HG03039 (cell line): ENCODE results near the gene SLC39A1.
A peak's percentile ranks its signal among the peaks of the same experiment; 100 is the strongest.
"Not testable (repeated sequence)": the region's sequence is repeated elsewhere in the genome, so short reads cannot be mapped to it uniquely, and the experiment has no call there.

Experiments
- ATAC-seq: cut with Tn5 transposase; IDR thresholded peaks from one replicate; pipeline ENCODE4 v1.9.1; 2021; ENCODE audit warnings: mild to moderate bottlenecking, moderate library complexity; ENCODE audit not compliant: unreplicated experiment

SLC39A1 gene, protein sequence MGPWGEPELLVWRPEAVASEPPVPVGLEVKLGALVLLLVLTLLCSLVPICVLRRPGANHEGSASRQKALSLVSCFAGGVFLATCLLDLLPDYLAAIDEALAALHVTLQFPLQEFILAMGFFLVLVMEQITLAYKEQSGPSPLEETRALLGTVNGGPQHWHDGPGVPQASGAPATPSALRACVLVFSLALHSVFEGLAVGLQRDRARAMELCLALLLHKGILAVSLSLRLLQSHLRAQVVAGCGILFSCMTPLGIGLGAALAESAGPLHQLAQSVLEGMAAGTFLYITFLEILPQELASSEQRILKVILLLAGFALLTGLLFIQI

DNA sequence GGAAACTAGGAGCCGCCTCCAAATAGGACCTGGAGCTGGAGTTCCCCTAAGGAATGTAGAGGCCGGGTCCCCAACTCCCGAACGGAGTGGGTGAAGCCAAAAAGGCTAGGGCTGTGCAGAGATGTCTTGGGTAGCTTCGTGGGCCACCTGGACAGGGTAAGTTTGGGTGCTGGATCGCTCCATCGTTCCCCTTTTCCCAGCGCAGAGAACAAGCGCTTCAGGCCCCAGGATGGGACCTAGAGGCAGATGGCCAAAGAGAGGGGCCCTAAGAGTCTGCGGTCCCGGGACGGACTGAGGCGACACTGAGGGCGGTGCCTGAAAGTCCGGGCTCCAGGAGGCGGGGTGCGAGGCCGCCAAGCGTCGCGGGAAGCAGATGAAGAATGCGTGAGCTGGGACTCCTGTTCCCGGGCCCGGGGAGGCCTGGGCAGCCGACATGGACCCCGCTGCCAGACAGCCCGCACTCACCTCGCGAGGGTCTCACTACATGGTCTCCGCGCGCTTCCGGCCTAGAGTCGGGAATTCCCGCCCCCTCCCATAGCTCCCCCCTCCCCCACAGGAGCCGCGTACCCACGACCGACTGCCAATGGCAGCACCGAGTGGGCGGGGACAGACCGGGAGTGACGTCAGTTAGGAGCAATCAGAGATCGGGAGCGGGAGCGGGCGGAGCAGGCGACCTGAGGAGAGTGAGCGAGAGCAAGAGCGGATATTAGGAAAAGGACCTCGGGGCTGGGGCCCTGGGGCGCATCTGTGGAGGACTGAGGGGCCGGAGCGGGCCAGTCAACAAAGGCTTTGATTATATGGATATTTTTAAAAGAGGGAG, at the start of gene SLC39A1:
Gene SLC39A1, minus strand, starts transcription at position 508 of the 820 bp plus-strand sequence. CDS start 822 bp downstream, outside the sequence.
- ATAC-seq, result no peak

DNA sequence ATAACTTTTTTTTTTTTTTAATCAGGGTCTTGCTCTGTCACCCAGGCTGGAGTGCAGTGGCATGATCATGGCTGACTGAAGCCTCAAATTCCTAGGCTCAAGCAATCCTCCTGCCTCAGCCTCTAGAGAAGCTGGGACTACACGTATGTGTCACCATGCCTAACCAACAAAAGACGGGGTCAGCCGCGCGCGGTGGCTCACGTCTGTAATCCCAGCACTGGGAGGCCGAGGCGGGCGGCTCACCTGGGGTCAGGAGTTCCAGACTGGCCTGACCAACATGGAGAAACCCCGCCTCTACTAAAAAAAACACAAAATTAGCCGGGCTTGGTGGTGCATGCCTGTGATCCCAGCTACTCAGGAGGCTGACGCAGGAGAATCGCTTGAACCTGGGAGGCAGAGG, 49.2 kb upstream of the SLC39A1 start:
- ATAC-seq, result not testable (repeated sequence)

DNA sequence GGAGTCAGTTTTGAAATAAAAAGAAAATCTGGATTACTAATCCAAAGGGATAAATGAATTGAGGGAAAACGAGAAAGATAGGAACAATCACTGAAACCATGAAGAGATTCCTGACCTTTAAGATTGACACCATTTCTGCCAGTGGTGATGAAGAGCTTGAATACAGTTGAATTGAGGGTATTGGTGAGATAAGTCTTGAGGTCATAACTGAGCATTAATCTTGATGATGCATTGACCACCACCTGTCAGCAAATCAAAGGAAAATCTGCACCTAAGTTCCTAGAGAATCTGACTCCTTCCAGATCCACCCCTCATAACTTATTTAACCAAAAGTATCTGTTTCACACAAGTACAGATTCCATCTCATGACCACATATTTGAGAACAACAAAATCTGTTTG, 48.8 kb upstream of the SLC39A1 start:
- ATAC-seq, result no peak

DNA sequence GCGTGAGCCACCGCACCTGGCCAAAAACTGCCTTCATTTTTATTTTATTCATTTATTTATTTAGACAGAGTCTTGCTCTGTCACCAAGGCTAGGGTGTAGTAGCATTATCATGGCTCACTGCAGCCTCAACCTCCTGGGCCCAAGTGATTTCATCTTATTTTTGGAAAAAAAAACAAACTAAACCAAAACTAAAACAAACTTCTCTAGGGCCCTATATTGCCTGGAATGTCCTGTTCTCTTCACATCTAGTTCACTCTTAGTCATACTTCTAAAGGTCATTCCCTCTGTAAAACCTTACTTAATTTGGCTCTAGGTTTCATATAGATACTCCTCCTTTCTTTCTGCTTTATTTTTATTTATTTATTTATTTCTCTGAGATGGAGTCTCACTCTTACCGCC, 42.8 kb upstream of the SLC39A1 start:
- no peak for ATAC-seq

DNA sequence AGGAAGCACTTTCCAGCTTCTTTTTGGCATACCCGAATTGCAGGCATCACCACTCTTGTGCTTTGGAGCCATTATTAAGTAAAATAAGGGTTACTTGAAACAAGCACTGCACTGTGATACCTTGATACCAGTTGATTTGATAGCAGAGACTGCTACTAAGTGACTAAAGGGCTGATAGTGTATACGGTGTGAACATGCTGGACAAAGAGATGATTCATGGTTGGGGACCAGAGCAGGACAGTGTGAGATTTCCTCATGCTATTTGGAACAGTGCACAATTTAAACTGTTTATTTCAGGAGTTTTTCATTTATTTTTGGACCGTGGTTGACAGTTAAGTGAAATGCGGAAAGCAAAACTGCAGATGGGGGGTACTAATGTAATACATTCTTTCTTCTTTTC, 37.1 kb upstream of the SLC39A1 start:
- no peak for ATAC-seq

DNA sequence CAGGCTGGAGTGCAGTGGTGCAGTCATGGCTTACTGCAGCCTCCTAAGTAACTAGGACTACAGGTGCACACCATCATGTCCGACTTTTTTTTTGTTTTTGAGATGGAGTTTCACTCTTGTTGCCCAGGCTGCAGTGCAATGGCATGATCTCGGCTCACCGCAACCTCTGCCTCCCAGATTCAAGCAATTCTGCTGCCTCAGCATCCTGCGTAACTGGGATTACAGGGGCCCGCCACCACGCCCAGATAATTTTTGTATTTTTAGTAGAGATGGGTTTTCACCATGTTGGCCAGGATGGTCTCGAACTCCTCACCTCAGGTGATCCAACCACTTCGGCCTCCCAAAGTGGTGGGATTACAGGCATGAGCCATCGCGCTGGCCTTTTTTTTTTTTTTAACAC, 33.5 kb upstream of the SLC39A1 start:
- ATAC-seq, result not testable (repeated sequence)

DNA sequence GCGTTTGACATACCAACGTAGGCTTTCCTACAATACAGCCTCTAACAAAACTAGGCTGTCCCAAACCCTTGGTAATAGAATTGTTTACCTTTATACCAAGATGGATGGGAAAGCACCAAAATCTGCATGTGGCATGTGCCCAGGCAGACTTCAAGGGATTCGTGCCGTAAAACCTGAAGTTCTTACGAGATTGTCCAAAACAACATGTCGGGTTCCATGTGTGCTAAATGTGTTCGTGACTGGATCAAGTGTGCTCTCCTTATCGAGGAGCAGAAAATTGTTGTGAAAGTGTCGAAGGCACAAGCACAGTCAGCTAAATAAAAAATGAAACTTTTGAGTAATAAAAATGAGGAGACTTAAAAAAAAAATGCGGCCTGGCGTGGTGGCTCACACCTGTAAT, 32.3 kb upstream of the SLC39A1 start:
- no peak for ATAC-seq

DNA sequence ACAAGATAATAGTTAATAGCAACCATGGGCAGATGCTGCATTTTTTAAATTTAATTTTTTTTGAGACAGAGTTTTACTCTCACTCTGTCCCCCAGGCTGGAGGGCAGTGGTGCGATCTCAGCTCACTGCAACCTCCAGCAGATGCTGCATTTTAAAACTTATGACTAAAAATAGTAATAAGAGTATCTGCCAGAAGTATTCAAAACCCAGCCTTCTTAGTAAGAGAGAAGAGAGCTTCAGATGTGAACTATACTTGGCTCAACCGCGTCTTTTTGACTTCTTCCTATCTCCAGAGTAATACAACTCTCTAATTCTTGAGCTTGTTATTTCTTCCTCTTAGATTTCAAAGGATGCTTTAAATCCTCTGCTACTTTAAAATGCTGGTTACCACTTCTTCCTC, 31.9 kb upstream of the SLC39A1 start:
- no peak for ATAC-seq

DNA sequence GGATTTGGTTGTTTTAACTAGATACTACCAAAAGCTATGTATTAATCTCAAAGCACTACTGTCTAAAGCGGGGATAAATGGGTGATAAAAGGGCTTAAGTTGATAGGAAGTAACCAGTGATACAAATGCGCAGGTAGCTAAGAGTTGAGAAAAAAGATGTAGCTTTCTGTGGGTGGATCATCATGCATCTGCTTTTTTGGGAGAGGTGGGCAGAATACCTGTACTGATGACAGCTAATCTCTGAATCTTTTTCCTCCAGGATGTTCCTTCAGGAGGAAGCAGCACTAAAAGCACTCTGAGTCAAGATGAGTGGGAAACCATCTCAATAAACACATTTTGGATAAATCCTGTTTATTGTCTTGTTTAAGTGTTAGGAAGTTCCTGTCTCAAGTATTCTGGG, 28.5 kb upstream of the SLC39A1 start:
- no peak for ATAC-seq

DNA sequence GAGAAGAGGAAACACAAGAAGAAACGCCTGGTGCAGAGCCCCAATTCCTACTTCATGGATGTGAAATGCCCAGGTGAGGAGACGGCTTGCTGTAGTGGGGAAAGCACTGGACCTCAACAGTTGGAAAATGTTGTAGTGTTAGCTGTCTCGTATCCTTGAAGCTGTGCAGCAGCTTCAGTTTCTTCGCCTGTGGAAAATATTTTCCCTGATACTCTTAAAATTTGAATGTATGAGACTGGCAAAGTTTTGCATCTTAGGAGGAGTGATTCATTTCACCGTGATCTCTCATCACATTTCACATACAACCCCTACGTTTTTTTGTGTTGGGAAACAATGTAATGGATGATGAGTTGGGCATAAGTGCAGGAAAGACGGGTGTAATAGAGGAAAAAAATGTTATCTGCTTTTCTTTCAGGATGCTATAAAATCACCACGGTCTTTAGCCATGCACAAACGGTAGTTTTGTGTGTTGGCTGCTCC, 27.9 kb upstream of the SLC39A1 start:
- no peak for ATAC-seq

DNA sequence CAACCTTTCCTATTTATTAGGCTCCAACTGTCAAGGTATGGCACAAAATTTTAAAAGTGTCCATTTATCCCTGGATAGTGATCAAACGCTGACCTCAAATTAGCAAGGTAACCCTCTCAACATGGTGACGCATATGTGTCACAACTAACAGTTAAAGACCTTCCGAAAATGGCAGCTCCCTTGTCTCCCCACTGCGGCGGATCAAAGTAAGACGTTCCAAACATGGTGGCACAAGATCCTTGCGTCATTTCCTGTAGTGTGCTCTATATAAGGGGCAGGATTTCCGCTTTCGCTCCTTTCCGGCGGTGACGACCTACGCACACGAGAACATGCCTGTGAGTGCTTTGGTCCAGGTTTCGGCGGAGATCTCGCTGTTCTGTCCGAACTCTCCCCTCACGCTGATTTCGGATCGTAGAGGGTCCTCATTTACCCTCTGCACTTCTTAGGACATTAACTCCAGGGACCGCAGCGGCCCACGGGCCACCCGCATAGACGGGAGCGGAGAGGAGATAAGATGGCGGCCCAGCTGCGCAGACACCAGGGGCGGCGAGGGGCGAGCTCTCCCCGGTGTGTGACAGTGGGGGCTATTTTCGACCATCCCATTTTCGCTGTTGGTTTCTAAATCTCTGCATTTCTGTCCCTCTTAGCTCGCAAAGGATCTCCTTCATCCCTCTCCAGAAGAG, 27.3 kb upstream of the SLC39A1 start, which contains the start of gene RPS27:
Gene RPS27, plus strand, starts transcription at position 295 of the 683 bp plus-strand sequence. Its CDS starts 35 bp downstream, at position 330.
- ATAC-seq, result peak; percentile 62

DNA sequence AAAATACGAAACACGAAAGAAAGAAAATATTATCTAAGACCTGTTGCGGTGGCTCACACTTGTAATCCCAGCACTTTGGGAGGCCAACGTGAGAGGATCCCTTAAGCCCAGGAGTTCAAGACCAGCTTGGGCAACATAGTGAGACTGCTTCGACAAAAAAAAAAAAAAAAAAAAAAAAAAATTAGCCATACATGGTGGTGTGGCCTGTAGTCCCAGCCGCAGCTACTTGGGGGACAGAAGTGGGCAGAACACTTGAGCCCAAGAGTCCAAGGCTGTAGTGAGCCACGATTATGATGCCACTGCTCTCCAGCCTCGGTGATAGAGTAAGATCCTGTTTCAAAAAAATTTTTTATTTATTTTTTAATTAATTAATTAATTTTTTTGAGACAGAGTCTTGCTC, 24.3 kb upstream of the SLC39A1 start:
- ATAC-seq, result no peak

DNA sequence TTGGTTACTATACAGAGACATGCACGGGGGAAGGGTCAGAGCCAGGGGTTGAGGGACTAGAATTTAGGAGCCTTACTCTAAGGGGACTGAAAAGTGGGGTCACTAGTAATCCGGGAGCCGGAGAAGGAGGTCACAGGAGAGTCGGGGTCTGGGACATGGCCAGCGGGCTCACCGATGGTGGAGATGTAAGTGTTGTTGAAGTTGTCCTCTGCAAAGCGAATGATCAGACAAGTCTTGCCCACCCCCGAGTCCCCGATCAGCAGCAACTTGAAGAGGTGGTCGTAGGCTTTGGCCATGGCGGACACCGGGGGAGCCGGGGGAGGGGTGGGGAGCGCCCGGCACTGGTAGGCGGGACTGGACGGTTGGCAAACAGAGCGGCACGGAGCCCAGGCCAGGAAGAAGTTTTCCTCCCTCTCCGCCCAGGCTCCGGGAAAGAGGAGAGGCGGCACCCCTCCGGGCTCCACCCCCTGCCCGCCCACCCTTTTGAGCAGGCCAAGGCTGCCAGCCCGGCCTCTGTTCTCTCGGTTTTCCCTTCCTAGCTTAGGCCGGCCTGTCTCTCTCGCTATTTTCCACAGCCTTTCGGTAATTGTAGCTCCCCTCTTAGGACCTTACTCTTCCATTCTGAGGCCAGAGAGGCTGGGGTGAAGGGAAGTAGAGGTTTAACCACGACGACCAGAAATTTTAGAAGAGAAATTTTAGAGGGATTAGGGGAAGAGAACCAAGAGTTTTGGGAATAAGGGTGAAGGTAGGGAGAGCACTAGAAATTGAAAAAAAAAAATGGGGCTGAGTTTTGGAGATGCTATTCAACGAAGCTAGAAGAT, 22.8 kb upstream of the SLC39A1 start, which contains the start of gene RAB13:
Gene RAB13, minus strand, starts transcription at position 399 of the 821 bp plus-strand sequence. Its CDS starts 103 bp downstream, at position 296.
- ATAC-seq, result no peak

DNA sequence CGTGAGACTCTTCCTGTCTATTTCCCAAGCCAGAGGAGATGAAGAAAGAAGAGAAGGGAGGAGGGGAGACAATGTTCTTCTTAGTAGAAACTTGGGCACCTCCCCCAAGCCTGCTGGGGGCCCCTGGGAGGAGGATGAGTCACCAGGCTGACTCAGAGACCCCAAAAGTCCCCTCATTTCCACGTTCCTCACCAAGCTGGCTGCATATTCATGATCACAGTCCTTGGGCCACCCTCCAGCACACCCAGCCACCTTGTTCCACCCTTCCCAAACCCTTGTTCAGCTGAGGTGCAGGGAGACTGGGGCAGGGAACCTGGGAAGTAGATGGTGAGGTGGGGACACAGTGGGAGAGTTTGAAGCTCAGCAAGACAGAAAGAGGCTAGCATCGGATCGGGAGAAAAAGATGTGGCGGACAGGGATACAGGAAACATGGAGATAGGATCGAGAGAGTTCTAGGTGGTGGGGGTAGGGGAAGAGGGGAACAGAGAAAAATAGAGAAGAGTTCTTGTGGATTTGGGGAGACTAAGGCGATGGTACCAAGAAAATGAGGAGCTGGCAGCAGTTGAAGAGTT, 22.1 kb upstream of the SLC39A1 start:
- ATAC-seq, result no peak

DNA sequence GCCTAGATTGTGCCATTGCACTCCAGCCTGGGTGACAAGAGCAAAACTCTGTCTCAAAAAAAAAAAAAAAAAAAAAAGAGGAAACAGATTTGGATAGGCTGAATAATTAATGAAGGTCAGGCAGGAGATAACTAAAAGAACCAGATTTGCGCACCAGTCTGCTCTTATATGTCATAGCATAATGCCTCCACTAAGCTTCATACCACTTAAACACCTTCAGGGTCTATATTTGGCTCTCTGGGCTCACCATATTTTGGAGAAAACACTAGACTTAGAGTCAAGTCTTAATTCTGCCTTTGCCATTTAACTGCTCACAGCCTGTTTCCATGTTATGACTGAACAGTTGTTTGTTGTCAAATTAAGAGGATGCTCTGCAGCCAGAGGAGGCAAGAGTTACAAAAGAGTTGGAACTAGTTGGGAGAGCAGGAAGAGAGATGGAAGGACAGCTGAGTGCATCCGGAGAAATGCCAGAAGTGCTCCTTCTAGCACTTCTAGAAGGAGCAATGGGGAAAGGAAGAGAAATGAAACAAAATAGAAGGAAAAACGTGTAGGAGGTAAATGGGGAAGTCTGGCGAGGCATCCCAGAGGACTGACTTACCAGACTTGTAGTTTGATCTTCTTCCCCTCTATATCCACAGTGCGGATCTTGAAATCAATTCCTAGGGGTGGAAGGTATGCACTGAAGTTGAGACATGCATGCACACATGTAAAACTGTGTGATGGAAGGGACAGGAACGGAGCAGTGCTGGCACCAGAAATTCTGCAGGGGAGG, 21.0 kb upstream of the SLC39A1 start:
- ATAC-seq, result no peak

DNA sequence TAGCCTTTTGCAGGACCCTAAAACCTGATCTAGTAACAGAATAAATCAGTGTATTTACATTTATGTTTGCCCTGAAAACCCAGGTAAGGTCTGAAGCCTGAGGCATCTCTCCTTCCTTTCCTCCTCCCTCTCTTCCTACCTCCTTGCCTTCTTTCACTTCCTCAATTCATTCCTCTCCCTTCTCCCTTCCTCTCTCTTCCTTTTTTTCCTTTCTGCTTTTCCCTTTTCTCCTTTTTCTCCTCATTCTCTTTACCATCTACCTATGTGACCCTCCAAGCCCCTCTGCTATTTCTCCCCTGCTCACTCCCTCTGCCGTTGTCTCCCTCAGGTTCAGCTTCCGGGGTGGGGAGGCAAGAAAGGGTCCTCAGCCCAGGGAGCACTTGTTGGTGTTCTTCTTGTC, 18.4 kb upstream of the SLC39A1 start:
- ATAC-seq, result not testable (repeated sequence)

DNA sequence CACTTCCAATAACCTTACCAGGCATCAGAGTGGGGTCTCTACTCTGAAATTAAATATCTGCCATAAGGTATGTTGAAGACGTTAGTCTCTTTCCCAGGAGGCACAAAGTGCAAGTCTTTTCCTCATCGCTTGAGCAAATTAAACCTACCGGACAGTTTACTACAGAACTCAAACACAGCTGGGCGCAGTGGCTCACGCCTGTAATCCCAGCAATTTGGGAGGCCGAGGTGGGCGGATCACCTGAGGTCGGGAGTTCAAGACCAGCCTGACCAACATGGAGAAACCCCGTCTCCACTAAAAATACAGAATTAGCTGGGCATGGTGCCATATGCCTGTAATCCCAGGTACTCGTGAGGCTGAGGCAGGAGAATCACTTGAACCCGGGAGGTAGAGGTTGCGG, 15.8 kb upstream of the SLC39A1 start:
- ATAC-seq, result not testable (repeated sequence)

DNA sequence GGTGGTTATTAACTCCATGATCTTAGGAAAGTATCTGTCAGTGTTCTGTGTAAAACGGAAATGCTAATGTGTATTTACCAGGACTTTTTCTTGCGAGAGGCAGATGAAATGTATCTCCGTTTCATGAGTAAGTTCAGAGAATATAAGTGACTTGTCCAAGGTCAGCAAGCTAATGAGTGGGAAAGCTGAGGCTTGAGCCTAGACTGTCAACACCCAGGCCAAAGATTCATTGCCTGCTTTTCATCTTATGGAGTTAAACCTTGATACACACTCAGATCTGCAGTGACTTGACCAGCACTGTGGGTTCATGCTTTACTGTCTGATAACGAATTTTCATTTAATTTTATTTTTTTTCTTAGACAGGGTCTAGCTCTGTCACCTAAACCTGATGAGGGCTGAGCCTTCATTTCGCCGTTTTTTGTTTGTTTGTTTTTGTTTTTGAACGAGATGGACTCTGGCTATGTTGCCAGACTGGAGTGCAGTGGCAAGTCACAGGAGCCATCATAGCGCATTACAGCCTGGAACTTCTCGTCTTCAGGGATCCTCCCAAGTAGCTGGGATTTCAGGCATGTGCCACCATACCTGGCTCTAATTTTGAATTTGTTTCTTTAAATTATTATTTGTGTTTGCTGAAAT, 15.1 kb upstream of the SLC39A1 start:
- ATAC-seq, result no peak
